Muscle of back (tissue), 11 donors: ENCODE results near the gene CD300LB. TPM values are rescaled to one million over a fixed set of nuclear protein-coding genes. Genes with fewer than 3 reads are reported as not detected.
A peak's percentile ranks its signal among the peaks of the same experiment; 100 is the strongest.
"Not testable (repeated sequence)": the region's sequence is repeated elsewhere in the genome, so short reads cannot be mapped to it uniquely, and the experiment has no call there.

ENCODE experiments used
- DNase-seq, 3 donors: peaks; one replicate each; pipeline versions ENCODE4 v3.0.0 to v3.0.0-alpha.2; 2013
- polyA plus RNA-seq, 10 donors: library from polyadenylated mRNA; unstranded; fragments of 120-200 nt; gene quantifications; one replicate each; pipeline ENCODE4 v1.2.1, GENCODE V29; 2013; ENCODE audit not compliant: insufficient read length in 10 of 10

The CD300LB gene
- polyA plus RNA-seq, 10 donors: 0.09 to 0.32 (median 0.20) TPM; not detected in 3

DNA sequence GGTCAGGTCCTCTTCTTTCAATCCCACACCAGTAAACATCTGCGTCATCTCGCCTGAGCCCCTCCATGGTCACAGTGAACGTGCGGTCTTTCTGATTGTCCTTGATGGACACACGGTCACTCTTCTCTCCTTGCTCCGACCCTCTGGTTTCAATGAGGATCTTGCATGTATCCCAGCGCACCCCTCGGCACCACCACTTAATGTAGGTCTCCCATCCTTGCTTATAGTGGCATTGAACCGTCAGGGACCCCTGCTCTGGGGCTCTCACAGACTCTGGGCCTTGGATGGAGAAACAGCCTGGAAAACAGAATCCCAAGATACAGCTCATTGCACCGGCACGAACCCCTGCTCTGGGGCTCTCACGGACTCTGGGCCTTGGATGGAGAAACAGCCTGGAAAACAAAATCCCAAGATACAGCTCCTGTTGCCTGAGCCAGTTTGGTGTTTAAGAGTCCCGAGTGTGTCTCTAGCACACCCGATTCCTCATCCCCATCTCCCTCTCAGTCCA, 5.4 kb downstream of the CD300LB start:
- DNase-seq: no peak

GRCh38 chr17:74525465-74525725, 5.9 kb downstream of the CD300LB start:
- no peak for DNase-seq

DNA sequence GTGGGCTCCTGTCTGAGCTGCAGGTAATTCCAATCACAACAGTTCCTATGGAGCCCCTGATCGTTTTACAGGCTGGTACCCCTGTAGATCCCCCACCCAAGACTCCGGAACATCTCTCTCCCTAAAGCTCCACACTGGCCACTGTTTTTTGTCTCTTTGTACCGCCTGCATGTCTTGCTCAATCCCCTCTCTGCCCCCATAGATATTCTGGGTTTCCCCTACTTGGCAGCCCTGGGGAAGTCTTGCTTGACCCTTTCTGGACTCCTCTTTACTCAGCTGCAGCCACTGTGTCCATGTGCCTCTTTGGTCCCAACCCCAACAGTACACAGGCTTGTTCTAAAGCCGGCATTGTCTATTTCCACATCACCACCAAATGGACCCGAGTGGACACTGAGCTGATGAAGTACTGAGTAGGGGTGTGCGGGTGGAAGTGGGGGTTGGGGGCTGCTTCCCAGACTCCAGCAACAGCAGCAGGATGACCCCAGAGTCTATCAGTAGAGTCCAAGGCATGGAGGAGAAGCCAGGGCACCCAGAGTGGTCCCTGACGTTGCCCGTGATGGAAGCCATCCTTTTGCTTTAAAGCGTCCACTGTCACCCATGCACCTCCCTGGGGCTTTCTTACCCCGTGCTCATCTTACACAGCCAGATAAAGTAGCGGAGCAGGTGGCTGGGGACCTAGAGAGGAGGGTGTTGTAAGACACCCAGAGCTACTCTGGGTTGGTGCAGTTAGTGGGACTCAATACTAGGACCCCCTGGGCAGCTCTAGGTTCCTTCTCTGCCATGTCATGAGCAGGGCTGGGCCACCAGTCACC, 6.4 kb downstream of the CD300LB start:
- no peak for DNase-seq

- no peak for DNase-seq
These were observed 8.0 kb downstream of the CD300LB start for GRCh38 chr17:74523308-74523707.

- DNase-seq: no peak
These were observed 8.7 kb downstream of the CD300LB start for GRCh38 chr17:74522381-74523105.

DNA sequence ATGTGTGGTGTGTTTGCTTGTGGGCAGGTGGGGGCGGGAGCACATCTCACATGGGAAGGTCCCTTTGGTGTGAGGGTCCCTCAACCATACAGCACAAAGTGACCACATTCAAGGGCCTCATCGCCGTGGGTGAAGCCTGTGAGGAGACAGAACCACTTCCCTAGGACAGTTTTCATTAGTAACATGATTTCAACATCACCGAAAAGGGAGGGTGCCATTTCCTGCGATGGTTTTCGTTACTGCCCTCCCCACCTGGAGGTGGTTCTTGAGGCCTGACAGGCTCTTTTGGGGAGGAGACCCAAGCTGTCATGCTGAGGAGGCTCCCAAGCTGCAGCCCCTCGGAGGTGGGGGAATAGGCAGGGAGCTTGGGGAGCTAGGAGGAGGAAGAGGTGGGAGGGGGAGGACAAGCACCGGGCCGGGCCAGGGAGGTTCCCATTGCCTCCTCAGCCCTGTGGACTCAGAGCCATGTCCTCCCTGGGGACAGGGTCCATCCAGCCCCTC, 9.5 kb downstream of the CD300LB start:
- DNase-seq: peak in 1 of 3 donors; percentile 39

DNA sequence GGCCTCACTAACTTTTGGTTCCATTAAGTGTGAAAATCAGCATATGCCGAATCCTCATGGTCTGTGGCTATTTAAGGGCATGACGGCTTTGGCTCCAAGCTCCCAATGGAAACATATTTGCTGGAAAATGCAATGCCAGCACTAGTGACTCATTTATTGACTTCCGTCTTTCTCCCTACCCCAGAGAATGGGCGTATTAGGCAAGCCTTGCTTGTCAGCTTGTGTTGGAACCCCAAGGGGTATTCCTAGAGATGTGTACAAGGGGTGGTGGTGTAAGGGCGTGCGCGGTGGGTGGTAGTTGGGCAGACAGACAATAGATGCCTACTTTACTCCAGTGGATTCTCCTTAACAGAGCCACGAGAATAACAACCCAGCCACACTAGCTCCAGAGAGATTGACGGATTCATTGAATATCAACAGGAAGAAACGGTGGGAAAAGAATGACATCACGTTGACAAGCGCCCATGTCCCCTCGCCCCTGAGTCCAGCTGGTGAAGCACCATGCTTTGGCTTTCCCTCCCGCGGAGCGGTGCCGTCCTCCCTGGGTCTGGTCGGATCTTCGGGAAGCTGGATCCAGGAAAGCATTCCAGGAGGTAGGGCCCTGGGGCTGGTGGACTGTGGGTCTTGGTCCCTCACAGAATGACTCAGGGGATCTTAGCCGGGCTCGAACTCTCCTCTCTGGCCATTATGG, 10.3 kb downstream of the CD300LB start:
- peak in 1 of 3 donors; percentile 42 for DNase-seq

DNA sequence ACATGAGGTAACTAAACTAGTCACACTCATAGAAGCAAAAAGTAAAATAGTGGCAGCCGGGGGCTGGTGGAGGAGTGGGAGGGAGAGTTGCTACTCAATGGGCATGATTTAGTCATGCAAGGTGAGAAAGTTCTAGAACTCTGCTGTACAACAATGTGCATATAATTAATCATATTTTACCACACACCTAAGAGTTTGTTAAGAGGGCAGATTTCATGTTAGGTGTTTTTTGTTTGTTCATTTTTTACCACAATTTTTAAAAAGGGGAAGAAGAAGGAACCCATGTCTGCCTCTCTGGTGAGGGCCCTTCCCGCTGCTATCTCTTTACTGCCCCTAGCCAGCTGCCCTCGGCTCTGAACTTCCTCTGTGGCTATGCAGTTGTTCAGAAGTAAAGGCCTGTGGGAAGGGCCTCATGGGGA, 11.2 kb downstream of the CD300LB start:
- DNase-seq: peak in 1 of 3 donors; percentile 22

- not testable (repeated sequence) for DNase-seq
These were observed 12.8 kb downstream of the CD300LB start for GRCh38 chr17:74518413-74518981.

- no peak for DNase-seq
These were observed 14.5 kb downstream of the CD300LB start for GRCh38 chr17:74516561-74517328.

DNA sequence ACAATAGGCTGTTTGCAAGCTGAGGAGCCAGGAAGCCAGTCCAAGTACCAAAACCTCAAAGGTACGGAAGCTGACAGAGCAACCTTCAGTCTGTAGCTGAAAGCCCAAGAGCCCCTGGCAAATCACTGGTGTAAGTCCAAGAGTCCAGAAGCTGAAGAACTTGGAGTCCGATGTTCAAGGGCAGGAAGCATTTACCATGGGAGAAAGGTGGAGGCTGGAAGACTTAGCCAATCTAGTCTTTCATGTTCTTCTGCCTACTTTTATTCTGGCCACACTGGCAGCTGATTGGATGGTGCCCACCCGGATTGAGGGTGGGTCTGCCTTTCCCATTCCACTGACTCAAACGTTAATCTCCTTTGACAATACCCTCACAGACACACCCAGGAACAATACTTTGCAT, 15.3 kb downstream of the CD300LB start:
- no peak for DNase-seq

GRCh38 chr17:74514632-74515334, 16.5 kb downstream of the CD300LB start:
- DNase-seq: peak in 1 of 3 donors; percentile 45

- peak in 2 of 3 donors; percentile 32 to 59 for DNase-seq
These were observed 17.2 kb downstream of the CD300LB start for GRCh38 chr17:74513987-74514631.

DNA sequence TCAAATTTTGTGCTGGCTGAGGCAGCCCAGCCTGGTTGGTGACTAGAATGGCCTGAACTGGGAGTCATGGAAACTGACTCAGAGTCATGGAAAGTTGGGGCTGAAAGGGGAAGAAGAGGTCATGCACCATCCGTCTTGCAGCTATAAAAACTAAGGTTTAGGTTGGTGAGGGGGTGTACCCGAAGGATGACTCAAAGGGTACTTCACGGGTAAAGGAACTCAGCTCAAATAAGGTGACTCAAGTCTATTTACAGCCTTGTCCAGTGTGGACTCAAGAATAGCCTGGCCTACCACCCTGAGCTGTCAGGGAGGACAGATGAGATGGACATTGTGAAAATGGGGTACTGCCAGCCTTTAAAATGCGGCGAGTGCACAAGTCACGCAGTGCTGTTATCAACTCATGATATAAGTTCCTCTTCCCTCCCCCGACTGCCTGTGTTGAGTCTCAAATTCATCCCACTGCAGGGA, 18.6 kb downstream of the CD300LB start:
- DNase-seq: peak in 1 of 3 donors; percentile 32

DNA sequence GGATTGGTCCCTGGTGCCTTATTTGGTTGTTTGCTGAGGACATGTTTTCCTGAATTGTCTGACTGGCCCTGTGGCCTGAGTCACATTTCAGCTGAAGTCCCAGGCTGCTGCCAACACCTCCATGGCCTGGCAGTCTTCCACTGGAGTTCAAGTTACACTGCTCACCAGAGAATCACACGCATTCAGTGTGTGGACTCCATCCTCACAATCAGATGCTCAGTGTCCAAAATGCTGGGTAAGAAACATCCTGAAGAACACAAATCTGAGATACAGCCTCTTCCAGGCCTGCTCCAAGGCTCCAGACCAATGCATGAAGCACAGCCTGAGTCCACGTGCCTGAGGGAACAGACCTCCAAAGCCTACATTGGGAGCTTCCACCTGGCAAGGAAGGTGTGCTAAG, 19.2 kb downstream of the CD300LB start:
- no peak for DNase-seq

GRCh38 chr17:74508156-74508555, 23.1 kb downstream of the CD300LB start:
- no peak for DNase-seq

GRCh38 chr17:74503949-74504348, 27.3 kb downstream of the CD300LB start:
- not testable (repeated sequence) for DNase-seq

DNA sequence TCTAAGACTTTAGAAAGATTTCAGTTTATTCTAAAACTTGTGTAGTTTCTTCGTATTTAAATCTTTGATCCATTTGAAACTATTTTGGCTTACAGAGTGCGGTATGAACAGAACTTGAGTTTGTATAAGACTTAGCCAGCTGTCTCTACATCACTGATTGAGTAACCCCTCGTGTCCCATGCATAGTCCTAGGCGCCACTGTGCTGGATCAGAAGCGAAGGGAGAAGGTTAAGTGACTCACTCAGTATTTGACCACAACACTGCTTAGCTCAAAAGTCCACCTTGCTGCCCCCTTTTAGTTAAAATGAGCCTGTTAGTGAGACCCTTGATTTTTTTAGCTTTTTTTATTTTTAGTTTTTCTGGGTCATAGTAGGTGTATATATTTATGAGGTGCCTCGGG, 28.4 kb downstream of the CD300LB start:
- DNase-seq: no peak

DNA sequence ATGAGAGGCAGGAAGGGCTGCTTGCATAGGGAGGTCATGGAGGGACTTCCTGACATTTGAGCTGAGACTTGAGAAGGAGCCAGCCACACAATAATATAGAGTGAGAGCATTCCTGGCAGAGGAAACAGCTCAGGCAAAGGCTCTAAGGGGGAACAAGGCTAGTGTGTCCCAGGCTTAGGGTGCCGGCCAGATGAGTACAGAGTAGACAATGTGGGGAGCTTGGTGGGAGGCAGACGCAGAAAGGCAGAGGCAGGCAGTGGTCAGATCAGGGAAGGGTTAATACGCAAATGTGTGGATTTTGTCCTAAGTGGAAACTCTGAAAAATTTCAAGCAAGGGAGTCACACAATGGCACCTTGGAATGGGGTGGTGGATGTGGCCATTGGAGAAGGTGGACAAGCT, 31.3 kb downstream of the CD300LB start:
- DNase-seq: no peak

GRCh38 chr17:74497471-74497870, 33.8 kb downstream of the CD300LB start:
- no peak for DNase-seq
